ENCODE data around the gene MVK.
"Not testable (repeated sequence)": the region's sequence is repeated elsewhere in the genome, so short reads cannot be mapped to it uniquely, and the experiment has no call there.

MVK gene

DNA sequence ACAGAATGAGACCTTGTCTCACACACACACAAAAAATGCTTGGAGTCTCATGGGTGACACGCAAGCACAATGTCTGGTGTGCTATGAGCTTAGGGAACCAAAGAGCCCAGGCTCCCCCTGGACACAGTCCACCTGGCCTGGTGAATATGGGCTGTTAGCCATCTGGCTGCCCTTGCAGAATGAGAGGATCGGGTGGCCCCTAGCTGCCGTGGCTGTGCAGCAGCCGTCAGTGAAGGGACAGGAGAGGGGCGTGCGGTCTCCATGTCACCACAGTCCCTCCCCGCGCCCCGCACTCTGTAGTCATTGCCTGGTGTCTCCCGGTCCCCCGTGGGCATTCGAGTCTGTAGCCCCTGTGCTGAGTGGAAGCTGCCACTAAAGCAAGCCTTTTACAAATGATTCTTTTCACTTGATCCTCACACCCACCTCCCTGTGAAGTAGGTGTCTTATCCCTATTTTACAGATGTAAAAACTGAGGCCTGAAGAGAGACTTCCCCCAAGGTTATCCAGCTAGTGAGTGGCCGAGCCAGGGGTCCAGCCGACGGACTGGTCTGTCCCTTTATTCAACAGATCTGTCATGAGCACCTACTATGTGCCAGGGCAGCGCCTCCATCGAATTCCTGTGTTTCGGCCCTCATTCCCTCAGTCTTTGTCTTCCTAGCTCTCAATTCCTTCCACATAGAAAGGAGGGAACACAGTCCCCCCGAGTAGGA lies 18.8 kb downstream of the MVK start:
- DNase-seq, result no peak

DNA sequence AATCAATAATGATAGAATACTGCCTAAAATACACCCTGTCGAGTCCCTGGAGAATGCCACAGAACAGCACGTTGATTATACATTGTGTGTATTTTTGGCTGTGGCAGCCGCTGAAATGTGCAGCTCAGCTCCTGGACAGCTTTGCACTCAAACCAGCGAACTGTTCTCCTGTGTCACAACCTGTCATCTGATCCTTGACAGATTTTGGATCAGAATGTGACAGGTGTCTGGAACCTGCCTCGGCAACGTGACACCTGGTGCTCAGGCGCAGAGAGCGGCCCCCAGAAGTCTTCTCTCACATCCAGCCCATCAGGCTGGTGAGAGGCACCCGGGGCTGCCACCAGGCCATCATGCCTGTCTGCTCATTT lies 19.3 kb downstream of the MVK start:
- DNase-seq, result no peak

DNA sequence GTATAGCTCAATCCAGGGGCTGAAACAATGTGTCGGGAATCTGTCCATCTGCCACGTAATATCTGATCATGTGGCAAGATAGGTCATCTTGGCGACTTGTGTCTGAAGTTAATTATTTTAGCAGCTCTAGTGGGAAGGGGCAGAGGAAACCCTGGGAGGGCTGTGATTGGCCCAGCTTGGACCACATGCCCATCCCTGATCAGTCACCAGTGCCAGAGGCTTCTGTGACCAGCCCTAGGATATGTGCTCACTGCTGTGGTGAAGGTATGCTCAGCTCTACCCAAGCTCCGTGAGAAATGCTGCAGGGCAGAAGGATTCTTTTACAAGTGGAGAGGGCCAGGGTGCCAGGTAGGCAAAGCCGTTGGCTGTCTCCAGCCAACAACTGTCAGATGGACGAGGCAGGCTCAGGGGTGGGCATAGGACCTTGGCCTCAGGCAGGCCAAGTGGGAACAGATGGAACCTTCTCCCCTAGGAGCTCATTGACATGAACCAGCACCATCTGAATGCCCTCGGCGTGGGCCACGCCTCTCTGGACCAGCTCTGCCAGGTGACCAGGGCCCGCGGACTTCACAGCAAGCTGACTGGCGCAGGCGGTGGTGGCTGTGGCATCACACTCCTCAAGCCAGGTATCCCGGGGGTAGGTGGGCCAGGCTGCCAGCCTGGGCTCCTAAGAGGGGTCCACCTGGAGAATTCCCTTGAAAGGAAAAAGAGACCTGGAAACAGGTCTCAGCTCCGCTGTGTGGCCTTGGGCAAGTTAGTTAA lies 21.1 kb downstream of the MVK start:
- DNase-seq, result no peak

DNA sequence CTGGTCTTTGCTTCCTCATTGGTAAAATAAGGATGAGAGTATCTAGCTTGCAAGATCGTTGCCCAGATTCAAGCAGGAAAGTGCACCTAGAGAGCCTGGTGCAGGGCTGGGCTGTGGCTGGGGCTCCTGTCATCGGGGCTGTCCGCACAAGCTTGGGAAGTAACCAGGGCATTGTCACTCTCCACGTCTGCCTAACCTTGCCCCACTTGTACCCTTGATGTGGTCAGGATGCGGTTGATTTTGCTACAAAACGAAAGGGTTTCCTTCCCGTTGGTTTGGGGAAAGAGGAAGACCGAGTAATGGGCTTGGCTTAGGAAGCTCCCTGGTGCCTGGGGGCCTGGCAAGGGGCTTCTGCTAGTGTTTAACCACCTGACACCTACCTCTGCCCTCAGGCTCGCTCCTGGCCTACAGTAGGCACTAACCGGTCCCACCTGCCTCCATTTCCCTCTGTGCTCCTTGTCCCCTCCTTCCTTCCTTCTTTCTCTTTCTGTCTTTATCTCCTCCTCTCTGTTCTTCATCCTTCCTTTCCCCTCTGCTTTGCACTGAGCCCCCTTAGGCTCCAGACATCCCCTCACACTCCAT lies 21.8 kb downstream of the MVK start:
- DNase-seq, result no peak

DNA sequence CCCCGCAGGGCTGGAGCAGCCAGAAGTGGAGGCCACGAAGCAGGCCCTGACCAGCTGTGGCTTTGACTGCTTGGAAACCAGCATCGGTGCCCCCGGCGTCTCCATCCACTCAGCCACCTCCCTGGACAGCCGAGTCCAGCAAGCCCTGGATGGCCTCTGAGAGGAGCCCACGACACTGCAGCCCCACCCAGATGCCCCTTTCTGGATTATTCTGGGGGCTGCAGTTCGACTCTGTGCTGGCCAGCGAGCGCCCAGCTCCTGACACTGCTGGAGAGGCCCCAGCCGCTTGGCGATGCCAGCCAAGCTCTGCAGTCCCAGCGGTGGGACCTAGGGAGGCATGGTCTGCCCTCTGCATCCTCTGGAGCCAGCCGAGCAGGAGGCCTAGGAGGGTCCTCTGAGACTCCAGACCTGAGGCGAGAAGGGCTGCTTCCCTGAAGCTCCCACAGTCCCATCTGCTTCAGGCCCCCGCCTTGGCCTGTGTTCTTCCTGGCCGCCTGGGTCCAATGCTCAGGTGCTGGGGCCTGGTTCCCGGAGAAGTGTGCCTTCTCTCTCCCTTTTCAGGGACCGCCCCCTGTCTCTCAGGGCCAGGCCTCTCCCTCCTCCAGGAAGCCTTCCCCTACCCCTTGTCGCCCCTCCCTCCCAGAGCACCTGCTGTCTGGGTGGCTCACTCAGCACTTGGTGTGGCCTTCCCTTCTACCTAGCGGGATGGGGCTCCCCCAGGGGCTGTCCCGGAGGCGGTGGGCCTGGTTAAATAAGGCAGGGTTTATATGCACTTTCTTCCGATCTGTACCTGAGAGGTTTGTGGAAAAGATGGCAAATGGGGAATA lies 23.0 kb downstream of the MVK start:
- no peak for DNase-seq

DNA sequence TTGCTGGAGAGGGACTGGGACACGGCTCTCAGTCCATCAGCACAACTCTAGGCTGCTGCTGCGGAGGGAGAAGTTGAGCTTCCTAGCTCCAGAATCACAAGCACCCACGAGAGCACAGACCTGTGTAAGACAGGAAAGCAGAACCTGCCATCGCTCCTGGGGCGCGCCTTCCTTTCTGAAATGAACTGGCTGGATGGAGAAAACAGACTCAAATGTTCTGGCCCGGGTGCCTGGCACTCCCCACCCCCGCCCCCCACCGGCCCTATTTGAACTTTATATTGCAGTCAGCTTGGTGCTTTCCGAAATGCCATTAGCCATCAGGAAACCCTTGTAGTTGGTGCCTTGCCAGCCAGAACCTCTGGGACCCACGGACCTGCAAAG lies 23.8 kb downstream of the MVK start:
- no peak for DNase-seq

DNA sequence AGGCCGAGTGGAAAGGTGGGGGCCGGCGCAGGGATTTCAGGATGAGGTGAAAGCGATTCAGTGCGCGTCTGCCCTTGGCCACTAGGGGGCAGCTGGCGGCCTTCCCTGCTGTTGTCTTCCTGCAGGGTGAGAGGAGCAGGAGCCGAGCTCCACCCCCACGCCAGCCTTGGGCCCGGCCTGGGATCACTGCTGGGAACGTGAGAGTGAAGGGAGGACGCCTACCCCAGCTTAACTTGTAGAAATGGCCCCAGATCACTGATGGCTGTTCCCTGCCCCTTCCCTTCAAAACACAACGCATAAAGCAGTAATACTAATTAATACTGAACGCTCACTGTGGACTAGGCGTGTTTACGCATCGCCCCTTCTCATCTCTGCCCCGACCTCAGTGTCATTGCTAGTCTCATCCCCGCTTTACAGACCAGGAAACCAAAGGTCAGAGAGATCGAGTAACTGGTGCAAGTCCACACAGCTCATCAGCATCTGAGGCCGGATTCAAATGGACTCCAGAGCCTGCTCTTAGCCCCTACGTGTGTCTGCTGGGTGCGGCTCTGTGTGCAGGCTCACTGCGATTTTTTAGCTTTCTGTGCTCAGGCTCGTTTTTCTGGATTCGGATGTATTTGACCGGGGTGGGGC lies 24.3 kb downstream of the MVK start:
- peak; percentile 29 for DNase-seq

DNA sequence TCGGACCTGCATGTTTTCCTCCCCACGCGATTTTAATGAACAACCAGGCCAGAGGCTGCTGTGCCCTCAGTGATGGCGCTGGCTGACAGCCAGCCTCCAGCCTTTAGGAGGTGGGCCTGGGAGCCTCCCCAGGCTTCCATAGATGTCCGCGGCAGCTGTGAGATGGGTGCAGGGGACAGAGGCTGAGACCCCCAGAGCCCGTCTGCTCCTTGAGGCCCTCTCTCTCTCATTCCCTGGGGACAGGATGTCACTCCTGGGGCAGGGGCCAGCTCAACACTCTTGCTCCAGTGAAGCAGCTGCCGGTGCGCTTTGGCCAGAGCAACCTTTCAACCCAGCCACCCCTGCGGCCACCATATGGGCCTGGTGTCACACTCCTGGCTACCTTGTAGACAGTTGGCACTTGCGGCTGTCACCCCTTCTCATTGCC lies 24.8 kb downstream of the MVK start:
- DNase-seq, result no peak

DNA sequence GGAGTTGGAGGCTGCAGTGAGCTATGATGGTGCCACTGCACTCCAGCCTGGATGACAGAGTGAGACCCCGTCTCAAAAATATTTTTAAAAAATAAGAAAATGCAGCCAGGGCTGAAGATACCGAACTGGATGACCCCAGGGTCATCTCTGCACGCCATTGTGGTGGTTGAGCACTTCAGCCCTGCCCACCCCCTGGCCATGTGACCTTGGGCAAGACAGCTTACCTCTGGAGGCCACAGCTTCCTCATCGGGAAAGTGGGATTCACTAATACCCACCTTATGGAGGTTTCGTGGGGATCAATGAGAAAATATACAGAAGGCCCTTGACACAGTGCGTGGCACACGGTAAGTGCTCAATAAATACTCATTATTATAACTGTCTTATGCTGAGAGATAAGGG lies 25.5 kb downstream of the MVK start:
- no peak for DNase-seq

DNA sequence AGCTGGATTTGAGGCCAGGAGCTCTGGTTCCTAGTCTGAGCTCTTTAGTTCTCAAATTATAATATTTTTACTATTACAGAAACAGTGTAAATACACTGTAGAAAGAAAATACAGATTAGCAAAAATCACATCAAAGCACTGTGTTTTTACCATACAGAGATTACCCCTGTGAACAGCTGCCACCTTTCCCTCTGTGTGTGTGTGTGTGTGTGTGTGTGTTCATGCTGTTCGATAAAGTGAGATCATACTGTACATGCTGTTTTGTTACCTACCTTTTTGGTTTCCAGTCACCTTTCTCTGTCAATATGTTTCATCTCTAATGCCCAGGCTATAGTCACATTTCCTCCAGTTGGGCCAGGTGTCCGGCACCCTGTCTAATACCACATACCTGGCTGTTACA lies 26.9 kb downstream of the MVK start:
- no peak for DNase-seq

DNA sequence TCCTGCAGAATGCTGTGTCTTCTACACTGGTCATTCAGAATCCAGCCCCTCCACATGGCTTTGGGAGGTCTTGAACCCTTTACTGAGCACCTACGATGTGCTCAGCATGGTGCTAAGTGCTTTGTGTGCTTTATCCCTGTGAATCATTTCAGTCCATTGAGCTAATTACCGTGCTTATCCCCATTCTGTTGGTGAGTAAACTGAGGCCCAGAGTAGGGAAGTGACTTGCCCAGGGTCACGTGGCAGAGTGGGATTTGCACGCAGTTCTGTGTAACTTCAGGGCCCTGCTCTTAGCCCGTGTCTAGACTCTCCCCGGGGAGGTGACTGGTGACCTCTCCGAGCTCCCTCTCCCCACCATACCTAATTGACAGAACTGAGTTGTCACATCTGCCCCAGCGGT lies 27.4 kb downstream of the MVK start:
- DNase-seq, result no peak

DNA sequence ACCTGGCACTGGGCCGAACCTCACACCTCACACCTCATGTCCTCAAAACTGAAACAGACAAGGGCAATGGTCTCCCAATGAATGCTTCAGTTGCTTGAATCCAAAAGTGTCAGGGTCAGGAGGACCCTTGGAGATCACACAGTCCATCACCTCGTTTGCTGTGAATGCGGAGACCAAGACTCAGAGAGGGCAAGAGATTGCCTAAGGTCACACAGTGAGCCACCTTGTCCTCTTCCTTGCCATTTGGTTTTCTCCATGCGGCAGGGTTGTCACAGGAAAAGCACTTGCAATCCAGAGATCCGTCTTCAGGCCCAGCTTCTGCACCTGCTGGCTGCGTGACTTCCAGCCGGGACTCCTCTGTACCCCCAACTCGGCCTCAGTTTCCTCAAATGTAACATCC lies 28.0 kb downstream of the MVK start:
- DNase-seq, result no peak

DNA sequence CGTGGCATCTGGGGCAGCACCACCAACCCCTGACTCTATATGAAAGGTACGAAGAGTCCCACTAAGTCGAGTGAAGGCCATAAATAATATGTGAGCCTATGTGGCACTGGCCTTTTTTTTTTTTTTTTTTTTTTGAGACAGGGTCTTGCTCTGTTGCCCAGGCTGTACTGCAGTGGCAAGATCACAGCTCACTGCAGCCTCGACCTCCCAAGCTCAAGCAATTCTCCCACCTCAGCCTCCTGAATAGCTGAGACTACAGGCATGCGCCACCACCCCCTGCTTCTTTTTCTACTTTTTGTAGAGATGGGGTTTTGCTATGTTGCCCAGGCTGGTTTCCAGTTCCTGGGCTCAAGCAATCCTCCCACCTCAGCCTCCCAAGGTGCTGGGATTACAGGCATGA lies 28.5 kb downstream of the MVK start:
- DNase-seq, result not testable (repeated sequence)

DNA sequence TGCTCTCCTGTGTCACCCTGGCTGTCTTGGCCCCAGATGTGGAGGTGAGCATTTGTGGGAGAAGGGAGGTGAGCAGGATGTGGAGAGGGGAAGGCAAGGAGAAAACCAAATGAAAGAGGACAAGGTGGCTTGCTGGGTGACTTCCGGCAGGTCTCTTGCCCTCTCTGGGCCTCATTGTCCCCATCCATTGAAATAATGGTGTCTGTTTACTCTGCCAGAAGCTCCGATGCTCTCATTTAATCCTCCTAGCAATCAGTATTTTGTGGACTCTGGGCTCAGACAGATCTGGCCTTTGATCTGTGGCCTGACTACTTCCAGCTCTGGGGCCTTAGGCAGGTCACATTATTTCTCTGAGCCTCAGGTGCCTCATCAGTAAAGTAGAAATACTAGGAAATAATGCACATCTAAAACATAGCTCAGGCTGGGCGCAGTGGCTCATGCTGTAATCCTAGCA lies 30.6 kb downstream of the MVK start:
- DNase-seq, result no peak

DNA sequence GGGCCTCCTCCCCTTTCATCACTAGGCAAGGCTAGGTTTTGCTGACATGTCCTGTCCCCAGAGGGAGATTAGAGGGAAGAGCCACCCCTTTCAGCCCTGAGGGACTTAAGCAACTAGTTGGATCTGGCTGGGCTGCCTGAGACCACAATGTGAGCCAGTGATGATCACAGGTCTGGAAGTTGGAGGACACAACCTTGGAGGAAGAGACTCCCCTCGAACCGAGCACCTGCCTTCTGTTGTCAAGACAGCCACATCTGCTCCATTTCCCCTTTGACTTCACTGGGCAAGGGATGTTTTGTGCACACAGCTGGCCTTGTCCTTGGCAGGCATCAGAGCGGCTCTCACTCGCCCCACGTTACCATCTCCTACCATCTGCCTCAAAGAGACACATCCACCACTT lies 31.4 kb downstream of the MVK start:
- no peak for DNase-seq

DNA sequence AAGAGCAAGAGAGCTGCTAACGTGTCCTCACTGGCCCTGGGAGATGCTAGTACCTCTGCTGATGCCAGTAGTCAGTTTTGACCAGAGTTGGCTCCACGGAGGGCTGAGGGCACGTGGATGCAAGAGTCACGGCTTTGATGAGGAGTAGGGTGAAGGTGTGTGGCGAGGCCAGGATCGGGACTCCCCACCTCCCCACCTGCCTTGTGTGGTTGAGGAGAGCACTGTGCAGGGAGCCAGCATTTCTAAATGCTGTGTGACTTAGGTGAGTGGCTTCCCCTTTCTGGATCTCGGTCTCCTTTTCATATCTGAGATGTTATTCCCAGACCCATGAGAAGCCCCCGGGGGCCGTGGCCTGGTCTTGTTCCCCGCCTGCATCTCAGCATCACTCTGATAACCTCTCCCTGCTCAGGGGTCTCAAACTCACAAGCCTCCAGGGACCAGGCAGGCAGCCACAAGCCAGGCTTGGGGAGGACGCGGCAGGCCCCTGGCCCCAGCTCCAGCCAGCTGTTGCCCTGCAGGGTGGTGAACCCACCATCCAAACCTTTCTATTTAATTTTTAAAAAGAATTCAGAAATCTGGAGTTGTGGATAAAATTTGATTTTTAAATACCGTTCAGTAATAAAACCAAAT lies 32.1 kb downstream of the MVK start:
- DNase-seq, result no peak

DNA sequence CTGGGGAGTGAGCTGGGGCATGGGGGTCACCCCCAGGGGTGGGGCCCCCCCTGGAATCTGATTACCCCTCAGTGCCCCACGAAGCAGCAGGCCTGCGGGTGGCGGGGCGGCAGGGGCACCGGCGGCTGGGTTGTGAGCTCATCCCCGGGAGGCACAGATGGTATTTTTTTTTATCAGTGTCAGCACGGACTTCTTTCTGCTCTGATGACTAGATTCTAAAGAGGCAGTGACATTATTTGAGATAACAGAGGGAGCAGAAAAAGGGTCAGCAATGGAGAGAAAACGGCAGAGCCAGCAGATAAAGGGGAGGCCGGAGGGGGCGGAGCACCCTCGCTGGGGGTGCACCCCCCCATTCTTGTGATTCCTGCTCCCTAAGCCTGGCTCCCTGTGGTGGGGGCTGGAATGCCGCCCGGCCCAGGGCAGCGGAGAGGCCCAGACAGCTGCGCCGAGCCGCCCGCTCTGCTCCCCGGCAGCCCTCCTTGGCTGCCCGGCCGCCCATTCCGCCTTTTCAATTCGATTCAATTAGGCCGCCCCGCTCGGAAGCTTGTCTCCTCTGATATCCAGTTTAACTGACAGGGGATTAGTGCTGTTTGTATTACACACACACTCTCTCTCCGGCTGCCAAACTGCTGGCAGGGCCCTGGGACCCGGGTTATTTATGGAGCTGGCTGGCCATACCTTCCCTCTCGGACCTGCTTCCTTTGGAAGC lies 32.9 kb downstream of the MVK start:
- DNase-seq, result no peak

DNA sequence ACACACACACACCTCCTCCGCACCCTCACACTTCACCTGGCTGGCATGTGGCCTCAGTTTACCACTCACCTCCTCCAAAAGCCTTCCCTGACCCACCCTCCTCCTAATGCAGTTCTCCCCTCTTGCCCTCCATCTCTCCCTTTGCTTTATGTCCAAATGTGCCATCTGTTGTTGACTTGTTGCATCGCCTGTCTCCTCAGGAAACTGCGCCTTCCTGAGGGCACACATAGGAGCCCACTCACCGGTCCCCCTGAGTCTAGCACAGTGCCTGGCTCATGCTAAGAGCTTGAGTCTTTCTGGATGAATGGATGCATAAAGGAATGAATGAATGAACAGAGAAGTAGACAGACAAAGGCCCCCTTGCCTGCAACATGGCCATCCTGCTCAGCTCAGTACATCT lies 34.0 kb downstream of the MVK start:
- no peak for DNase-seq

DNA sequence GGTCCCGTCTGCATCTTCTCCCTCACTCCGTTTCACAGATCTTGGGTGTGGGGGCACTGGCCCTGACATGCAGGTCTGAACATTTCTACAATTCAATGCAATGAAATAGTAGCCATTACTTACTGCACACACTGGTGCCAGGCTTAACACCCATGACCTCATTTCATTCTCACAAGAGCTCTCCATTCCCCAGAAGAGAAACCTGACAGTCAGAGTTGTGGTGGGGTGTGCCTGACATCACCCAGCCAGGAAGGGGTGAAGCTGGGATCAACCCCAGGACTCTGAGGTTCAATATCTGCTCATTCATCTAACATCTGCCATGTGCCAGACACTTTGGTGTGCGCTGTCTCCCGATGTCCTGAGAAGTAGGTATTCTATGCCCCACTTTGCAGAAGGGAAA lies 34.7 kb downstream of the MVK start:
- no peak for DNase-seq

DNA sequence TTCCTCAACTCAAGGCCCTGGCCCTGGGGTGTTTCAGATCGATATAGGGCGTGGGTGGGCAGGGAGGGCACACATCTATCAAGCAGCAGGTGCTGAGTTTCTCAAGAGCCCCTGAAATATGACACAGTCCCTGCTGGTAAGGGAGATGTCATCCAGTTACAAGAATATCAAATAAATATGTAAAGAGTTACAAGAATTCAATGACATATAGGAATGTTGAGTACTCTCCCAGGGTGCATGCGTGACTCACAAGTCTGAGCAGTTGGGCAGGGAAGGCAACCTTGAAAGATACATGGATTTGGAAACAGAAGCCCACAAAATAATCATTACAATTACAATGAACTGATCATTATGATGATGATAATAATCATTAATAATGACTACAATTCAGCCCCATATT lies 35.2 kb downstream of the MVK start:
- no peak for DNase-seq

DNA sequence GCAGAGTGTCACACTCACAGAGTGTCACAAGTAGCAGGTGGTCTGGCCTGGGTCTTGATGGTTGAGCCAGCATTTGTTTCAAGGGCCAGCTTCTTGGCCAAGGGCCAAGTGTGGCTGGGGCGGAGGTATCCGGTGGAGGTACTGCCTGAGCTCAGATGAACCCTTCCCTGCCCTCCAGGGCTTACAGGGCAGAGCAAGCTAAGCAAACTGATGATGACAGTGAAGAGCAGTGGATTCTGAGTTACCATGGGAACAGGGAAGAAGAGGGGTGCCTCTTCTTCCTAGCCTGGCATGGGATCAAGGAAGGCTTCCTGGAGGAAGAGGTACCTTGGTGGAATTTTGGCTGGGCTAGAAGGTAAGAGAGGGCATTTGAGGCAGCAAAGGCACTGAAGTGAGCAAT lies 35.7 kb downstream of the MVK start:
- no peak for DNase-seq

DNA sequence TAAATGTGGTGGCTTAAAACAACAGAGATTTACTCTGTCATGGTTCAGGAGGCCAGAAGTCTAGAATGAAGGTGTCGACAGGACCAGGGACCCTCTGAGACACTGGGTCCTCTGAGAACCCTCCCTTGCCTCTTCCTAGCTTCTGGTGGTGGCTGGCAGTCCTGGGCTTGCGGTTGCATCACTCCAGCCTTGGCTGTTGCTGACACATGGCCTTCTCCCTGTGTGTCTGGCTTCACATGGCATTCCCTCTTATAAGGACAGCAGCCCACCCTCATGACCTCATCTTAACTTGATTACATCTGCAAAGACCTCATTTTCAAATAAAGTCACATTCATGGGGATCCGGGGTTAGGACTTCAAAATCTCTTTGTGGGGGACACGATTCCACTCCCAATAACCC lies 36.9 kb downstream of the MVK start:
- no peak for DNase-seq
